Sigmoid colon (tissue), 4 donors: ENCODE measurements around the gene TEAD2.

Source experiments
- CTCF ChIP-seq, 4 experiments: fragments of 450-650 bp in 3 of 4; fragments of 200-600 bp in 1 of 4; IDR thresholded peaks; one replicate each; pipeline ENCODE4 v1.5.1; 2016 to 2019; ENCODE audit warnings: antibody characterized with exemption in 4 of 4, mild to moderate bottlenecking in 3 of 4, moderate library complexity in 2 of 4
- POLR2AphosphoS5 ChIP-seq, 4 donors: sonication (generic); formaldehyde crosslinking; IDR thresholded peaks; one replicate each; pipeline ENCODE4 v1.6.1; 2017; ENCODE audit warnings: antibody characterized with exemption in 4 of 4

GRCh38 chr19:49335071-49335783 lies 27.0 kb downstream of the TEAD2 start, which contains the start of gene CD37:
- TF ChIP-seq POLR2AphosphoS5 (IDR thresholded peaks at IDR 0.05) (peak in 1 of 4 donors; percentile 9), CTCF (IDR thresholded peaks at IDR 0.05) (no peak)
